ENCODE data around the gene C4orf54.

C4orf54 gene

DNA sequence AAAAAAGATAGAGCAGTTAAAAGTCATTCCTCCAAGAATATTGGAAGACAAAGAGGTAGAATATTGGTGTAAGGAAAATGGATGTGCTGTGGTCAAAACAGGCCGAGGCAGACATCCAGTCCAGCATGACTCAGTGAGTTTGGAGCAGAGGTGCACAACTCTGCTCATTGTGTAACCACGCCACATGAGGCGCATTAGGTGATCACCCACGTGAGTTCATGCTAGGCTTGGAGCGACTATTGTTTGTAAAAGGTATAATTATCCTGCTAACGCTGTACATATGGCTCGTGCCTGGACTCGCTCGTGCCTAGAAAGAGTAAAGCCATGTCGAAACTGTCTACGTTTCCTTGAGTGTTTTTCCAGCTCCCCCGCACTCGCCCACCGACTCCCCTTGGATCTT lies 23.9 kb downstream of the C4orf54 start:
- TF ChIP-seq CTCF (IDR thresholded peaks at IDR 0.05; ENCODE audit: borderline replicate concordance, control extremely low read depth, extremely low read depth, insufficient read depth, missing control alignments), result no peak
- in situ Hi-C loops (cut with MboI; ENCODE audit: low sequenced_read_pairs, unreplicated experiment), result no loop called here
- DNase-seq (ENCODE audit: low spot score), result no peak

DNA sequence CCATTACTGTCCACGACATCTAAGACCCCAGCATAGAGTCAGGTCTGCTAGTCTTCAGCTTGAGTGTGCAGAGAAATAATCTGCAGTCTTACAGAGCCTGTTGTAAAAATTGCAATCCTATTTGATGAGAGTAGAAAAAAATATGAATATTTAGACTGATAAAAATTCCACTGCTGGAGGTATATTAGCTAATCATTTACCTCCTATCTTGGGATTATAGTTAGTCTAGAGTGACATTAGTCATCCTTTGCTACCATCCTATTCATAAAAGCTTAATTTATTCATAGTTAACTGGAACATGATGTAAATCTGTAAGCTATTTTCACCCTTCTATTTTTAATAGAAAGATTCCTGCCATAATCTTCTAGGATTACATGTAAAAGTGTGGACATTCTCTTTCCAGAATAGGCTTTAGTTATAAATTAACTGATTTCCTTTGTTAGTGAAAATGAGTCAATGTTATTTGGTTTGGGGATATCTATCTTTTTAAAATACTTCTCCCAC lies 26.7 kb downstream of the C4orf54 start:
- in situ Hi-C loops (cut with MboI; ENCODE audit: low sequenced_read_pairs, unreplicated experiment), result no loop called here
- no peak for TF ChIP-seq CTCF (IDR thresholded peaks at IDR 0.05; ENCODE audit: borderline replicate concordance, control extremely low read depth, extremely low read depth, insufficient read depth, missing control alignments)
- DNase-seq (ENCODE audit: low spot score), result no peak

- in situ Hi-C loops (cut with MboI; ENCODE audit: low sequenced_read_pairs, unreplicated experiment), result no loop called here
- no peak for DNase-seq (ENCODE audit: low spot score)
- no peak for TF ChIP-seq CTCF (IDR thresholded peaks at IDR 0.05; ENCODE audit: borderline replicate concordance, control extremely low read depth, extremely low read depth, insufficient read depth, missing control alignments)
Observed at GRCh38 chr4:99629962-99630554, 27.6 kb downstream of the C4orf54 start.

DNA sequence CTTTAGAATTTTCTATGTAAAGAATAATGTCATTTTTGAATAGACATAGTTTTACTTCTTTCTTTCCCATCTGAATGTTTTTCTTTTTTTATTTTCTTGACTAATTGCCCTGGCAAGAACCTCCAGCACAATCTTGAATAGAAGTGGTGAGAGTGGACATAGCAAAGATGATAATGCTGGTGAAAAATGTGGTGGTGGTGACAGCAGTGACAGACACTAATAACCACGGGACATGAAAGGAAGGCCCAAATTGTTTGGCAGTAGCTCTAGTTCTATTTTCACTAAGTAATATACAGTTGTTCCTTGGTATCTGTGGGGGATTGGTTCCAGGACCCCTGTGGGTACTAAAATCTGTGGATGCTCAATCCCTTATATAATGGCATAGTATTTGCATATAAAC lies 29.6 kb downstream of the C4orf54 start:
- in situ Hi-C loops (cut with MboI; ENCODE audit: low sequenced_read_pairs, unreplicated experiment), result no loop called here
- DNase-seq (ENCODE audit: low spot score), result no peak
- TF ChIP-seq CTCF (IDR thresholded peaks at IDR 0.05; ENCODE audit: borderline replicate concordance, control extremely low read depth, extremely low read depth, insufficient read depth, missing control alignments), result no peak

- no peak for TF ChIP-seq CTCF (IDR thresholded peaks at IDR 0.05; ENCODE audit: borderline replicate concordance, control extremely low read depth, extremely low read depth, insufficient read depth, missing control alignments)
- DNase-seq (ENCODE audit: low spot score), result no peak
- in situ Hi-C loops (cut with MboI; ENCODE audit: low sequenced_read_pairs, unreplicated experiment), result no loop called here
Observed at GRCh38 chr4:99625369-99625768, 32.3 kb downstream of the C4orf54 start.

DNA sequence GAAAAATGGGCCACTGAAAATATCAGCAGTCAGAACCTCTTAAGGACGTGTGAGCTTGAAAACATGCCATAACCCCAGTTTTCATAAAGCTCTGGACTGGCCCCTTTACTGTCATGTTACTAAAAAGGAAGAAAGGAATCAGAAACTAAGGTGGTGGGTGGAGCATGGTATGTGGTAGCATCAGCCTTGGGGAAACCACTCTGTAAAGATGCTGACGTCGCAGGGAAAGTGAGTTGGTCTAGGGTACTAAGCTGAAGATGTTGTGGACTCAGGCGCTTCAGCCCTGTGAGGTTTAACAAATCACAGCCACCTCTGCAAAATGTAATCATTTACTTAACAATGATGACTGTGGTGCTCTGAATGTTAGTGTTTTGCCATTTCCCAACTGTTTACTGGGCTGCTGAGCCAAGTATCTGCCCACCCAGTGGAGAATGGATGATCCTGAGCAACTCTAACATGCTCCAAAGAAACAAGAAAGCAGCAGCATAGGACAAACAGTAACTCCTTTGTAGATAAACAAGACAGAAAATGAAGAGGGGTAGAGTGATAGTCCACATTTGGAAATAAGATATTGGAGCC lies 33.4 kb downstream of the C4orf54 start:
- in situ Hi-C loops (cut with MboI; ENCODE audit: low sequenced_read_pairs, unreplicated experiment), result no loop called here
- no peak for DNase-seq (ENCODE audit: low spot score)
- no peak for TF ChIP-seq CTCF (IDR thresholded peaks at IDR 0.05; ENCODE audit: borderline replicate concordance, control extremely low read depth, extremely low read depth, insufficient read depth, missing control alignments)

Data from GM13976 (cell line).